Gastrocnemius medialis (tissue), 4 donors: ENCODE results near the gene FGF2. TPM values are rescaled to one million over a fixed set of nuclear protein-coding genes. Genes with fewer than 3 reads are reported as not detected.

Source experiments
- ATAC-seq, 2 donors: fragments of 150-250 bp; one replicate each; pipeline ENCODE4 v1.9.1; 2016
- DNase-seq, 2 donors: peaks; one replicate each; pipeline ENCODE4 v3.0.0-alpha.2; 2019
- H3K27ac ChIP-seq, 4 donors: fragments of 200-600 bp; sonication (generic); 1 replicate in 1 of 4; 2 replicates in 3 of 4; pipeline ENCODE4 v1.5.1; 2016 to 2018; ENCODE audit warnings: mild to moderate bottlenecking in 2 of 4, moderate library complexity in 1 of 4
- H3K27me3 ChIP-seq, 3 donors: fragments of 200-600 bp; sonication (generic) in 2 of 3; 1 replicate in 1 of 3; 2 replicates in 2 of 3; pipeline versions ENCODE4 v1.5.1 to v1.6.0; 2016 to 2019; ENCODE audit warnings: mild to moderate bottlenecking in 1 of 3, moderate library complexity in 1 of 3
- H3K36me3 ChIP-seq, 2 donors: fragments of 200-600 bp; sonication (generic) in 1 of 2; one replicate each; pipeline ENCODE4 v1.5.1; 2017 to 2018
- H3K4me1 ChIP-seq, 2 donors: fragments of 200-600 bp; sonication (generic) in 1 of 2; one replicate each; pipeline ENCODE4 v1.5.1; 2016 to 2017; ENCODE audit warnings: mild to moderate bottlenecking in 2 of 2
- H3K4me3 ChIP-seq, 4 donors: fragments of 200-600 bp; sonication (generic) in 3 of 4; 1 replicate in 1 of 4; 2 replicates in 3 of 4; pipeline ENCODE4 v1.5.1; 2016 to 2019; ENCODE audit warnings: mild to moderate bottlenecking in 2 of 4
- H3K9me3 ChIP-seq, 3 donors: fragments of 200-600 bp; sonication (generic) in 2 of 3; 1 replicate in 1 of 3; 2 replicates in 2 of 3; pipeline ENCODE4 v1.5.1; 2016 to 2019
- POLR2A ChIP-seq, 2 donors: fragments of 450-650 bp; IDR thresholded peaks; one replicate each; pipeline ENCODE4 v1.6.1; 2017; ENCODE audit warnings: antibody characterized with exemption in 2 of 2, mild to moderate bottlenecking in 2 of 2, moderate library complexity in 2 of 2
- in situ Hi-C, 4 donors: fragments of 200-750 bp; cut with MboI; loops; one replicate each; pipeline versions ENCODE4 v1.15.0 to v1.8.0; 2017; ENCODE audit warnings: low sequenced_read_pairs in 4 of 4
- intact Hi-C: fragments of 100-400 bp; cut with DNase I; formaldehyde crosslinking; loops from one replicate; pipeline ENCODE4 v1.15.1; 2023; ENCODE audit warnings: low total_unique reads
- total RNA-seq, 4 donors: library from RNA; depleted of rRNA; stranded (reverse); fragments of >200 nt; gene quantifications; one replicate each; pipeline versions ENCODE4 v1.1.0 to v1.2.3, GENCODE V29; 2016
- TF ChIP-seq, protein P1 (sequence below), 5 experiments: fragments of 450-650 bp in 3 of 5; fragments of 200-600 bp in 2 of 5; sonication (generic) in 2 of 5; IDR thresholded peaks in 4 of 5; conservative IDR thresholded peaks in 1 of 5; 1 replicate in 4 of 5; 2 replicates in 1 of 5; pipeline ENCODE4 v1.5.1; 2016 to 2019; ENCODE audit warnings: antibody characterized with exemption in 5 of 5, mild to moderate bottlenecking in 3 of 5, moderate library complexity in 3 of 5

The FGF2 gene
- total RNA-seq, 4 donors from 2014 or later, result 1.5 to 3.5 (median 1.9) TPM

DNA sequence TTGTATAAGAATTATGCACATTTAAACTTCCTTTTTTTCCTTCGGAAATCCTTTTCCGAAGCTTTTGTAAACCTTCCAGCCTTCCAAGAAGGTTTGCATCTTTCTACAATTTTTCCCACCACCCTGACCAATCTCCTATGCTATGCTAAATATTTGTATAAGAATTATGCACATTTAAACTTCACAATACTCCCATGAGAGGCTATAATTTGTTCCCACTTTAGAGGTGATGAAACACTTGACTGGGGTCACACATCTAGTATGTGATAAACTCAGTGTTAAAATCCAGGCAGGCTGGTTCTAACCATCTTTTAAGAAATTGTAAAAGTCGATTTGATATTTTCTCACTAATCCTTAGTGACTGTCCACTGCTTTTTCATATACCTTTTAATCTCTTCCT is 73.7 kb downstream of the FGF2 start:
- no peaks in the 10 kb centered on the region for H3K9me3 ChIP-seq
- TF ChIP-seq, protein P1, sequence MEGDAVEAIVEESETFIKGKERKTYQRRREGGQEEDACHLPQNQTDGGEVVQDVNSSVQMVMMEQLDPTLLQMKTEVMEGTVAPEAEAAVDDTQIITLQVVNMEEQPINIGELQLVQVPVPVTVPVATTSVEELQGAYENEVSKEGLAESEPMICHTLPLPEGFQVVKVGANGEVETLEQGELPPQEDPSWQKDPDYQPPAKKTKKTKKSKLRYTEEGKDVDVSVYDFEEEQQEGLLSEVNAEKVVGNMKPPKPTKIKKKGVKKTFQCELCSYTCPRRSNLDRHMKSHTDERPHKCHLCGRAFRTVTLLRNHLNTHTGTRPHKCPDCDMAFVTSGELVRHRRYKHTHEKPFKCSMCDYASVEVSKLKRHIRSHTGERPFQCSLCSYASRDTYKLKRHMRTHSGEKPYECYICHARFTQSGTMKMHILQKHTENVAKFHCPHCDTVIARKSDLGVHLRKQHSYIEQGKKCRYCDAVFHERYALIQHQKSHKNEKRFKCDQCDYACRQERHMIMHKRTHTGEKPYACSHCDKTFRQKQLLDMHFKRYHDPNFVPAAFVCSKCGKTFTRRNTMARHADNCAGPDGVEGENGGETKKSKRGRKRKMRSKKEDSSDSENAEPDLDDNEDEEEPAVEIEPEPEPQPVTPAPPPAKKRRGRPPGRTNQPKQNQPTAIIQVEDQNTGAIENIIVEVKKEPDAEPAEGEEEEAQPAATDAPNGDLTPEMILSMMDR (IDR thresholded peaks at IDR 0.05 in 4 of 5, conservative IDR thresholded peaks at IDR 0.05 in 1 of 5), result no peak
- no peaks in the 10 kb centered on the region for H3K27me3 ChIP-seq
- no peaks in the 10 kb centered on the region for H3K36me3 ChIP-seq
- H3K4me1 ChIP-seq, result no peaks in the 10 kb centered on the region
- intact Hi-C loops, result no loop called here
- no peak for DNase-seq
- in situ Hi-C loops, result no loop called here
- no peak overlapping the region for H3K4me3 ChIP-seq
- ATAC-seq, result no peak
- no peak overlapping the region for H3K27ac ChIP-seq

DNA sequence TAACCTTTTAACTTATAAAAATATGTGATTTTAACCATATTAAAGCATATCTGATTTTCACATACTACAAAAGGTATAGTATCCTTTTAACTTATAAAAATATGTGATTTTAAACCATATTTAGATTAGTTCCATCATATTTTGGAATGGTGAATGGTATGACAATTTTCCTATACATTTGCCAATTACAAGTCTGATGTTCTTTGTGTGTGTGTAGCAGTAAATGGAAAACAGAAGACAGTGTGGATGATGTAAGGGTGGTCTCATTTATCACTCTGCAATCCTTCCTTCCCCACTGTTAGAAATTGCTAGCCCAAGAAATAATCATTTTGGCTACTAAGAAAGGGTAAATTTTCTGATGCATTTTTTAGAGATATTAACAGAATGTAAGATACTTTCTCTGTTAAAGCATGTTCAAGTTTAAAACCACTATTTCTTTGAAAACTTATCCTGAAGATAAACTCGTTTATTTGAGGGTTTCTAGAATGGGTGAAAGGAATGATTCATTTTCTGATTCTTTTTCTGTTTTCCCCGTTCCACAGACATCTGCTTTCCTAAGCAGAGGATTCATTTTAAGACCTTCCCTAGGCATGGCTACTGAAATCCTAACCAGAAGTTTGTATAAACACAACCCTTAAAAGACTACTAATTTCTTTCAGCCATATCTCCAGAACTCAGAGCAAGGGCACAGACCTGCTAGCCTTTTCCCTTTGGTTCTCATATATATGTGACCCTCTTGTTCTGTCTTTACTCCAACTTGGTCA is 74.8 kb downstream of the FGF2 start:
- no peak overlapping the region for H3K27ac ChIP-seq
- intact Hi-C loops (no loop called here), in situ Hi-C loops (no loop called here)
- H3K27me3 ChIP-seq, result no peaks in the 10 kb centered on the region
- no peak for DNase-seq
- TF ChIP-seq, protein P1 (IDR thresholded peaks at IDR 0.05 in 4 of 5, conservative IDR thresholded peaks at IDR 0.05 in 1 of 5), result no peak
- TF ChIP-seq POLR2A (IDR thresholded peaks at IDR 0.05), result no peak
- H3K4me3 ChIP-seq, result no peak overlapping the region
- no peaks in the 10 kb centered on the region for H3K4me1 ChIP-seq
- H3K9me3 ChIP-seq, result no peaks in the 10 kb centered on the region
- no peaks in the 10 kb centered on the region for H3K36me3 ChIP-seq
- ATAC-seq, result no peak

DNA sequence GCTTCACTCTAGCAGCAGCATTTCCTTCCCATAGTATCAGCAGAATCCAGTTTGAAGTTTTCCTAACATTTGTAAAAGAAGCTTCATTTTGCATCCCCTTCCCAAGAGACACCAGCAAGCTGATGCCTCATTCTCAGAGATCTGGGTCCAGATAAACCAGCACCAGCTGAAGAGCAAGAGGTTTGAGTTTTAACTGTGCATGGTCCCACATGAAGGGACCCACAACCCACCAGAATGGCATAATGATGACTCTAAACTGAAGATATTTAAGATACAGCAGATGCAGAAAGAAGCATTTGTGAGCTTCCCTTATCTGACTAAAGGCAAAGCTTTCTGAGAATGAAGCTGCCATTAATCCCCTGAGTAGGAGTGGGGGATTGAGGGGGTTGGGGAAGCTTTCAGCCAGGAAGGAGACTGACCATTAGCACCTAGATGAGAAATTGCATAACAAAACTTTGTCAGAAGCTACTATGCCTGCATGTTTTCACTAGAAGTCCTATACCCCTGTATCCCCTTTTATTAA is 77.2 kb downstream of the FGF2 start:
- in situ Hi-C loops (no loop called here), intact Hi-C loops (no loop called here)
- Histone ChIP-seq H3K4me1 (no peaks in the 10 kb centered on the region), H3K4me3 (no peak overlapping the region), H3K9me3 (no peaks in the 10 kb centered on the region), H3K27ac (no peak overlapping the region), H3K36me3 (no peaks in the 10 kb centered on the region), H3K27me3 (no peaks in the 10 kb centered on the region)
- DNase-seq, result no peak
- TF ChIP-seq POLR2A (IDR thresholded peaks at IDR 0.05), result no peak
- TF ChIP-seq, protein P1 (IDR thresholded peaks at IDR 0.05 in 4 of 5, conservative IDR thresholded peaks at IDR 0.05 in 1 of 5), result no peak
- no peak for ATAC-seq

DNA sequence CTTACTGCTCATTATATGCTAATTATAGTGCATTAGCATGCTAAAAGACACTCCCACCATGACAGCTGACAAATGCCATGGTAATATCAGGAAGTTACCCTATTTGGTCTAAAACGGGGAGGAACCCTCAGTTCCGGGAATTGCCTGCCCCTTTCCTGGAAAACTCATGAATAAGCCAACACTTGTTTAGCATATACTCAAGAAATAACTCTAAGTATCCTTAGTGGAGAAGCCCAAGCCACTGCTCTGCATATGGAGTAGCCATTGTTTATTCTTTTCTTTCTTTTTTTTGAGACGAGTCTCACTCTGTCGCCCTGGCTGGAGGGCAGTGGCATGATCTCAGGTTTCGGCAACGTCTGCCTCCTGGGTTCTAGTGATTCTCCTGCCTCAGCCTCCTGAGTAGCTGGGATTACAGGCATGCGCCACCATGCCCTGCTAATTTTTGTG is 80.3 kb downstream of the FGF2 start:
- in situ Hi-C loops (no loop called here), intact Hi-C loops (no loop called here)
- Histone ChIP-seq H3K27ac (no peak overlapping the region), H3K9me3 (no peaks in the 10 kb centered on the region), H3K27me3 (no peaks in the 10 kb centered on the region), H3K36me3 (no peaks in the 10 kb centered on the region), H3K4me3 (no peak overlapping the region), H3K4me1 (no peaks in the 10 kb centered on the region)
- DNase-seq (no peak), ATAC-seq (no peak)
- no peak for TF ChIP-seq POLR2A (IDR thresholded peaks at IDR 0.05)
- TF ChIP-seq, protein P1 (IDR thresholded peaks at IDR 0.05 in 4 of 5, conservative IDR thresholded peaks at IDR 0.05 in 1 of 5), result no peak
